SK-MEL-5 (cell line): ENCODE data around the gene MRPS9. TPM values are rescaled to one million over a fixed set of nuclear protein-coding genes. Genes with fewer than 3 reads are reported as not detected.
A peak's percentile ranks its signal among the peaks of the same experiment; 100 is the strongest.

Experiments
- DNase-seq: peaks from one replicate; pipeline ENCODE4 v3.0.0-alpha.2; 2016; ENCODE audit warnings: low read depth, low spot score
- in situ Hi-C: cut with HindIII; loops from 2 replicates; pipeline ENCODE4 v1.10.0; 2016; ENCODE audit warnings: low sequenced_read_pairs, high pct_unique_total_duplicates, low pct_unique_long_range_greater_than_20kb
- polyA plus RNA-seq, 2 experiments: library from polyadenylated mRNA; depleted of rRNA; stranded (reverse); fragments of >200 nt; gene quantifications; 2 replicates each; pipeline ENCODE4 v1.2.3, GENCODE V29; 2015
- total RNA-seq: library from RNA; depleted of rRNA; stranded (reverse); fragments of >200 nt; shearing (Covaris generic); gene quantifications from 2 replicates; pipeline ENCODE4 v1.2.3, GENCODE V29; 2014; rRNA removed

MRPS9 gene
- total RNA-seq: 29.1 and 38.0 TPM in 2 replicates
- 26.8 and 28.3 TPM in 2 replicates for polyA plus RNA-seq (2015; cell fraction: cytosol; rRNA removed)
- 28.7 and 36.1 TPM in 2 replicates for polyA plus RNA-seq (2015; cell fraction: nucleus; rRNA removed)

GRCh38 chr2:105037572-105038382 is at the start of gene MRPS9:
TSS of gene MRPS9 (plus strand) at chr2:105038069. CDS start at chr2:105038093, 24 bp downstream.
- peak; percentile 96 for DNase-seq
- in situ Hi-C loops: no loop called here

- in situ Hi-C loops: no loop called here
- DNase-seq: no peak
Measured at GRCh38 chr2:105005181-105005951, 32.5 kb upstream of the MRPS9 start.

GRCh38 chr2:105007367-105007766 is 30.5 kb upstream of the MRPS9 start:
- no peak for DNase-seq

GRCh38 chr2:105032476-105032875 is 5.4 kb upstream of the MRPS9 start:
- in situ Hi-C loops: no loop called here
- no peak for DNase-seq

More at GRCh38 chr2:105007367-105007766, 30.5 kb upstream of the MRPS9 start:
- in situ Hi-C loops: no loop called here

- no peak for DNase-seq
- in situ Hi-C loops: no loop called here
Measured at GRCh38 chr2:105034170-105034569, 3.7 kb upstream of the MRPS9 start.

GRCh38 chr2:105038383-105039061 is 653 bp downstream of the MRPS9 start:
- DNase-seq: no peak
- in situ Hi-C loops: no loop called here

GRCh38 chr2:105039559-105039958 is 1.7 kb downstream of the MRPS9 start:
- in situ Hi-C loops: no loop called here
- no peak for DNase-seq

GRCh38 chr2:105042189-105042588 is 4.3 kb downstream of the MRPS9 start:
- in situ Hi-C loops: no loop called here
- DNase-seq: no peak

GRCh38 chr2:105052773-105053172 is 14.9 kb downstream of the MRPS9 start:
- no peak for DNase-seq

GRCh38 chr2:105055613-105056012 is 17.7 kb downstream of the MRPS9 start:
- DNase-seq: no peak

More at GRCh38 chr2:105052773-105053172, 14.9 kb downstream of the MRPS9 start:
- in situ Hi-C loops: no loop called here

GRCh38 chr2:105056245-105056644 is 18.4 kb downstream of the MRPS9 start:
- no peak for DNase-seq
- in situ Hi-C loops: no loop called here

More at GRCh38 chr2:105055613-105056012, 17.7 kb downstream of the MRPS9 start:
- in situ Hi-C loops: no loop called here

GRCh38 chr2:105057005-105057404 is 19.1 kb downstream of the MRPS9 start:
- in situ Hi-C loops: no loop called here
- no peak for DNase-seq

GRCh38 chr2:105061560-105061959 is 23.7 kb downstream of the MRPS9 start:
- no peak for DNase-seq
- in situ Hi-C loops: no loop called here

- no peak for DNase-seq
- in situ Hi-C loops: no loop called here
Measured at GRCh38 chr2:105062158-105062557, 24.3 kb downstream of the MRPS9 start.

- no peak for DNase-seq
- in situ Hi-C loops: no loop called here
Measured at GRCh38 chr2:105068387-105068786, 30.5 kb downstream of the MRPS9 start.

- in situ Hi-C loops: no loop called here
- no peak for DNase-seq
Measured at GRCh38 chr2:105068875-105069274, 31.0 kb downstream of the MRPS9 start.

- no peak for DNase-seq
- in situ Hi-C loops: no loop called here
Measured at GRCh38 chr2:105070010-105070865, 32.4 kb downstream of the MRPS9 start.
